H1 (cell line): ENCODE measurements around the gene FAN1. TPM values are rescaled to one million over a fixed set of nuclear protein-coding genes. Genes with fewer than 3 reads are reported as not detected.

Source experiments
- CTCF ChIA-PET: fragments of 300-600 bp; sonication (Branson Sonifier 250); formaldehyde crosslinking; loops from one replicate; lab custom pipeline; 2021; ENCODE audit not compliant: partially characterized antibody; lab: Charles Lee
- POLR2A ChIA-PET: fragments of 300-600 bp; sonication (Branson Sonifier 250); formaldehyde crosslinking; loops from one replicate; lab custom pipeline; 2021; ENCODE audit warnings: inconsistent platforms; ENCODE audit not compliant: partially characterized antibody; lab: Charles Lee
- DNase-seq, 2 experiments: peaks; one replicate each; pipeline versions ENCODE4 v3.0.0 to v3.0.0-alpha.2; 2010 to 2022; ENCODE audit warnings: low spot score in 2 of 2, low read depth in 1 of 2, mixed read lengths in 1 of 2
- FAIRE-seq: peaks from 2 replicates; lab custom pipeline; 2011; peaks lifted over from hg19 to GRCh38; lab: Jason Lieb, UNC
- H2AFZ ChIP-seq: 2 replicates; pipeline ENCODE4 v1.8.1; 2012; ENCODE audit warnings: low read length, inconsistent platforms
- H2AK5ac ChIP-seq: 2 replicates; pipeline ENCODE4 v1.6.1; 2013; ENCODE audit warnings: low read depth, low read length
- H2BK120ac ChIP-seq: replicated peaks from 2 replicates; pipeline ENCODE3; 2013; ENCODE audit warnings: low read depth, low read length, inconsistent platforms
- H2BK12ac ChIP-seq: 2 replicates; pipeline ENCODE4 v1.6.1; 2013; ENCODE audit warnings: low read depth, low read length
- H2BK15ac ChIP-seq: 2 replicates; pipeline ENCODE4 v1.6.1; 2013; ENCODE audit warnings: low read length
- H2BK20ac ChIP-seq: 2 replicates; pipeline ENCODE4 v1.6.1; 2013; ENCODE audit warnings: low read length
- H2BK5ac ChIP-seq: 2 replicates; pipeline ENCODE4 v1.6.1; 2013; ENCODE audit warnings: low read depth, low read length
- H3K14ac ChIP-seq: 2 replicates; pipeline ENCODE4 v1.6.1; 2013; ENCODE audit warnings: inconsistent platforms; ENCODE audit not compliant: insufficient read length
- H3K18ac ChIP-seq: 2 replicates; pipeline ENCODE4 v1.6.1; 2013; ENCODE audit warnings: low read length; ENCODE audit errors: extremely low read depth
- H3K23ac ChIP-seq: 2 replicates; pipeline ENCODE4 v1.6.1; 2013; ENCODE audit warnings: inconsistent platforms; ENCODE audit not compliant: insufficient read length
- H3K23me2 ChIP-seq: 2 replicates; pipeline ENCODE4 v1.6.1; 2013; ENCODE audit warnings: low read depth, low read length
- H3K27ac ChIP-seq: 2 replicates; pipeline ENCODE4 v1.6.1; 2011; ENCODE audit warnings: low read depth, low read length, inconsistent platforms
- H3K27me3 ChIP-seq, 4 experiments: replicated peaks in 1 of 4; 1 replicate in 1 of 4; 2 replicates in 3 of 4; pipeline versions ENCODE4 v1.6.1 to v1.8.1; 2011 to 2013; ENCODE audit warnings: low read length in 3 of 4, mild to moderate bottlenecking in 3 of 4, inconsistent platforms in 2 of 4, mixed read lengths in 2 of 4, moderate library complexity in 1 of 4; ENCODE audit not compliant: control insufficient read depth in 3 of 4, insufficient read depth in 3 of 4; ENCODE audit errors: extremely low read depth in 1 of 4
- H3K36me3 ChIP-seq, 4 experiments: 2 replicates each; pipeline versions ENCODE4 v1.6.1 to v1.8.1; 2011 to 2013; ENCODE audit warnings: mild to moderate bottlenecking in 4 of 4, low read length in 3 of 4, moderate library complexity in 2 of 4, control low read depth in 1 of 4, inconsistent platforms in 1 of 4; ENCODE audit not compliant: insufficient read depth in 4 of 4, control insufficient read depth in 2 of 4
- H3K4ac ChIP-seq: replicated peaks from 2 replicates; pipeline ENCODE3; 2013; ENCODE audit warnings: low read length, low read depth, mixed read lengths, inconsistent platforms; ENCODE audit not compliant: insufficient read length
- H3K4me1 ChIP-seq, 4 experiments: replicated peaks in 1 of 4; 1 replicate in 1 of 4; 2 replicates in 3 of 4; pipeline versions ENCODE4 v1.6.1 to v1.8.1; 2011 to 2013; ENCODE audit warnings: low read length in 3 of 4, inconsistent platforms in 2 of 4, mixed read lengths in 1 of 4; ENCODE audit not compliant: insufficient read depth in 4 of 4, control insufficient read depth in 3 of 4
- H3K4me2 ChIP-seq, 2 experiments: 2 replicates each; pipeline versions ENCODE4 v1.6.1 to v1.8.1; 2011 to 2013; ENCODE audit warnings: low read depth in 2 of 2, low read length in 2 of 2, control low read depth in 1 of 2, inconsistent platforms in 1 of 2, mild to moderate bottlenecking in 1 of 2; ENCODE audit not compliant: insufficient read depth in 1 of 2
- H3K4me3 ChIP-seq, 4 experiments: fragments of 200-600, 300-600 bp in 1 of 4; sonication (generic), shearing (Covaris generic), sonication (Bioruptor Twin) in 1 of 4; 2 replicates each; pipeline versions ENCODE4 v1.5.1 to v1.8.1; 2011 to 2016; ENCODE audit warnings: low read length in 4 of 4, low read depth in 3 of 4, control low read depth in 2 of 4, inconsistent platforms in 2 of 4, mild to moderate bottlenecking in 2 of 4, mixed read lengths in 1 of 4, moderate library complexity in 1 of 4; ENCODE audit not compliant: insufficient read depth in 2 of 4; ENCODE audit errors: extremely low read depth in 1 of 4
- H3K56ac ChIP-seq: replicated peaks from 2 replicates; pipeline ENCODE3; 2013; ENCODE audit warnings: low read depth, mild to moderate bottlenecking, mixed read lengths, low read length, inconsistent platforms; ENCODE audit not compliant: insufficient read length
- H3K79me1 ChIP-seq: 2 replicates; pipeline ENCODE4 v1.6.1; 2013; ENCODE audit warnings: low read depth, low read length, control low read depth
- H3K79me2 ChIP-seq, 2 experiments: 2 replicates each; pipeline versions ENCODE4 v1.6.1 to v1.8.1; 2012 to 2013; ENCODE audit warnings: low read length in 2 of 2, mild to moderate bottlenecking in 2 of 2, inconsistent platforms in 1 of 2; ENCODE audit not compliant: insufficient read depth in 2 of 2, control insufficient read depth in 1 of 2
- H3K9ac ChIP-seq, 4 experiments: replicated peaks in 1 of 4; 1 replicate in 1 of 4; 2 replicates in 3 of 4; pipeline versions ENCODE4 v1.6.1 to v1.8.1; 2011 to 2013; ENCODE audit warnings: low read depth in 3 of 4, low read length in 3 of 4, control low read depth in 2 of 4, mild to moderate bottlenecking in 2 of 4, moderate library complexity in 2 of 4, inconsistent platforms in 1 of 4; ENCODE audit errors: extremely low read depth in 1 of 4
- H3K9me3 ChIP-seq, 2 experiments: 2 replicates each; pipeline versions ENCODE4 v1.6.1 to v1.8.1; 2012 to 2013; ENCODE audit warnings: mild to moderate bottlenecking in 2 of 2, moderate library complexity in 2 of 2, control low read depth in 1 of 2, inconsistent platforms in 1 of 2, low read depth in 1 of 2, low read length in 1 of 2, mixed read lengths in 1 of 2; ENCODE audit not compliant: insufficient read depth in 2 of 2
- H4K20me1 ChIP-seq, 2 experiments: replicated peaks in 1 of 2; 2 replicates each; pipeline versions ENCODE3 to v1.8.1; 2011 to 2013; ENCODE audit warnings: inconsistent platforms in 2 of 2, low read length in 2 of 2, mild to moderate bottlenecking in 1 of 2; ENCODE audit not compliant: insufficient read depth in 2 of 2, control insufficient read depth in 1 of 2
- H4K5ac ChIP-seq: 2 replicates; pipeline ENCODE4 v1.6.1; 2013; ENCODE audit warnings: low read length, low read depth, mixed read lengths, inconsistent platforms; ENCODE audit not compliant: insufficient read length
- H4K8ac ChIP-seq: 2 replicates; pipeline ENCODE4 v1.8.0; 2013; ENCODE audit warnings: mild to moderate bottlenecking, moderate library complexity, low read length, inconsistent platforms; ENCODE audit not compliant: insufficient read depth; ENCODE audit errors: extremely low read depth
- H4K91ac ChIP-seq: replicated peaks from 2 replicates; pipeline ENCODE3; 2013; ENCODE audit warnings: low read length, mixed read lengths, inconsistent platforms; ENCODE audit not compliant: insufficient read length
- PHF8 ChIP-seq: fragments of 200-600 bp; sonication (generic); conservative IDR thresholded peaks from 2 replicates; pipeline ENCODE4 v1.7.1; 2012; ENCODE audit warnings: low read depth, mild to moderate bottlenecking, inconsistent platforms, low read length, moderate library complexity
- POLR2AphosphoS5 ChIP-seq: IDR thresholded peaks from 2 replicates; pipeline ENCODE4 v1.6.1; 2011; ENCODE audit warnings: low read depth, low read length
- RAD21 ChIP-seq, 2 experiments: IDR thresholded peaks in 1 of 2; conservative IDR thresholded peaks in 1 of 2; 2 replicates each; pipeline ENCODE4 v1.6.1; 2011; ENCODE audit warnings: low read depth in 2 of 2, low read length in 2 of 2, improper control_type of control experiment in 1 of 2, inconsistent platforms in 1 of 2, mild to moderate bottlenecking in 1 of 2, moderate library complexity in 1 of 2
- SUZ12 ChIP-seq: fragments of 200-600 bp; sonication (generic); IDR thresholded peaks from 2 replicates; pipeline ENCODE4 v1.6.1; 2012; ENCODE audit warnings: mild to moderate bottlenecking, inconsistent platforms, low read length, moderate library complexity, mixed read lengths
- TBP ChIP-seq: IDR thresholded peaks from 2 replicates; pipeline ENCODE4 v1.6.1; 2011; ENCODE audit warnings: low read depth, low read length, improper control_type of control experiment
- ZNF274 ChIP-seq: IDR thresholded peaks from 2 replicates; pipeline ENCODE4 v1.7.0; 2012; ENCODE audit warnings: low read length, borderline replicate concordance; ENCODE audit errors: extremely low read depth
- WGBS, 2 experiments: shearing (Covaris generic) in 1 of 2; methylation state at CpG; one replicate each; pipeline versions ENCODE4 v1.1.6 to v1.1.7; 2013 to 2015; ENCODE audit warnings: low lambda C conversion rate in 2 of 2, mixed read lengths in 2 of 2, inconsistent platforms in 1 of 2, low coverage in 1 of 2, missing lambda C conversion rate in 1 of 2; ENCODE audit not compliant: insufficient replicate concordance in 2 of 2, insufficient coverage in 1 of 2, insufficient read length in 1 of 2; ENCODE audit errors: extremely low coverage in 1 of 2, missing lambda C conversion rate in 1 of 2; 5-methylcytosine and 5-hydroxymethylcytosine counted together
- polyA plus RNA-seq, 7 experiments: library from polyadenylated mRNA; depleted of rRNA in 3 of 7; stranded (reverse) in 5 of 7; unstranded in 2 of 7; fragments of >200 nt in 5 of 7; fragments of 200-250 nt in 2 of 7; gene quantifications; 1 replicate in 5 of 7; 2 replicates in 1 of 7; 4 replicates in 1 of 7; pipeline versions ENCODE4 v1.2.1 to v1.2.3, GENCODE V29; 2011 to 2013; ENCODE audit warnings: missing spikeins in 2 of 7, mixed read lengths in 2 of 7
- total RNA-seq: library from RNA; stranded (reverse); fragmentation: NEBNext Ultra II Directional; extraction: Animal tissue kit (Norgen Biotek cat#: 25700); gene quantifications from 2 replicates; pipeline ENCODE4 v1.2.1, GENCODE V29; 2021

Gene FAN1
- total and polyA plus RNA-seq, 2 of the 8 experiments (the other 6 are each of a cell fraction or from before 2014, with no cell fraction given): 8.6 to 24.9 TPM

DNA sequence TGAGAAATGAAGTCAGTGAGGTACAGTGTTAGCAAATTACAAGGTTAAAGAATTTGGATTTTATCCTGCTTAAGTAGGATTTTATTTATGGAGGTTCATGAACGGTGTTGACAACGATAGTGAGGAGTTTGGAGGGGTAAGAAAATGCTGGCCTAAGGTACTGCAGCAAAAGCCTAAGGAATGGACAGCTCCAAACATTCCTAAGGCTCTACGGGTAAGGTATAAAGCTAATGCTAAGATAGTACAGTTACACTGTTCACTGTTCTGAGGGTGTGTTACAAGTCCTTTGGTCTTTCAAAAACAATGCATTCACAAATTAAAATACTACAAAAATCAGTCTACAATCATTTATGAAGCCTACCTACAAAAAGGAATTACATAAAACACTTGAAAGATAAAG is 80.4 kb downstream of the FAN1 start:
- Histone ChIP-seq H3K18ac (no peak overlapping the region), H2BK15ac (no peak overlapping the region), H3K9ac (no peak overlapping the region), H3K79me2 (peaks cover 0 to 12% of the 10 kb centered on the region in 2 experiments; a peak in 1 of 4 replicates), H3K36me3 (peaks cover 0 to 4% (median 0%) of the 10 kb centered on the region in 4 experiments; a peak in 1 of 8 replicates), H3K14ac (no peak overlapping the region), H2BK5ac (no peak overlapping the region), H3K4me2 (no peak overlapping the region), H3K23me2 (no peaks in the 10 kb centered on the region), H3K9me3 (no peaks in the 10 kb centered on the region), H2AFZ (no peak overlapping the region), H4K8ac (no peak overlapping the region), H2AK5ac (no peak overlapping the region), H3K27ac (no peak overlapping the region), H3K4ac (no peak overlapping the region), H3K4me3 (no peak overlapping the region), H3K79me1 (peaks cover 2% of the 10 kb centered on the region; the same call in 1 of the 2 replicates), H2BK120ac (no peak overlapping the region), H3K56ac (no peak overlapping the region), H3K4me1 (no peaks in the 10 kb centered on the region), H3K23ac (no peak overlapping the region), H3K27me3 (no peaks in the 10 kb centered on the region; a peak in 1 of 7 replicates), H4K20me1 (no peaks in the 10 kb centered on the region), H2BK12ac (no peak overlapping the region), H2BK20ac (no peak overlapping the region), H4K5ac (no peak overlapping the region), H4K91ac (no peak overlapping the region)
- ChIA-PET POLR2A (interaction anchor here (1.3 kb wide), 1 partner anchor 8 kb away, joined by 5 read pairs; no protein-coding TSS in a partner anchor), CTCF (interaction anchor here (1.0 kb wide), 1 partner anchor 22 kb away, joined by 3 read pairs; no protein-coding TSS in a partner anchor)
- no peak for TF ChIP-seq POLR2AphosphoS5
- no peak for TF ChIP-seq SUZ12
- no peak for TF ChIP-seq PHF8
- TF ChIP-seq TBP: no peak
- TF ChIP-seq ZNF274: no peak
- no peak for TF ChIP-seq RAD21 (IDR thresholded peaks at IDR 0.05 in 1 of 2, conservative IDR thresholded peaks at IDR 0.05 in 1 of 2; ENCODE audit: low read depth in 2 of 2, low read length in 2 of 2)
- 93% methylated on average over 3 of the region's 3 CpGs; no CpG with 5 or more reads in 1 of the 2 experiments for WGBS, 2 experiments
- DNase-seq: no peak
- FAIRE-seq: no peak
